GM18507 (cell line): ENCODE data around the gene HPDL.
A peak's percentile ranks its signal among the peaks of the same experiment; 100 is the strongest.
"Not testable (repeated sequence)": the region's sequence is repeated elsewhere in the genome, so short reads cannot be mapped to it uniquely, and the experiment has no call there.

Experiments
- DNase-seq: peaks from one replicate; pipeline ENCODE4 v3.0.0; 2011; ENCODE audit warnings: low read depth; ENCODE audit not compliant: insufficient read length; ENCODE audit errors: extremely low spot score
- FAIRE-seq: peaks from 2 replicates; lab custom pipeline; 2011; peaks lifted over from hg19 to GRCh38; lab: Jason Lieb, UNC

The HPDL gene

GRCh38 chr1:45326627-45327623 lies at the start of gene HPDL:
Gene HPDL, plus strand, starts transcription at chr1:45326895. Its CDS starts 254 bp downstream, at chr1:45327149.
- FAIRE-seq = peak; percentile 79
- DNase-seq = peak; percentile 72

DNA sequence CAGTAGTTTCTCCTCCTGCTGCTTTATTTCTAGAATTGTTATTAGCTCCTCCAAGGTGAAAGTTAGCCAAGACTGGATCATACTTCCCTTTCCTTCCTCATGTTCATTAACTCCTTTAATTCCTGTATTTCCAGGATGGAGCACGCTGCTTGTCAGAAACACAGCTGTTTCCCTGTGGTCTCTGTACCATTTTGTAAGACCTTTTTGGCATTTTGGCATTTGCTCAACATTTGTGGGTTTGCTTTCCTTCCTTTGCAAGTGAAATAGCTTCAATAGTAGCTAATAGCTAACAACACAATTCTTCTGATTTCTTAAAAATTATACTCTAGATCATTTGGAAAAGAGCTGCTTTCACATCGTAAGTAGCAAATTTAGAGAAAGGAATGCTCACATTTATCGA lies 44.3 kb upstream of the HPDL start:
- DNase-seq (no peak), FAIRE-seq (no peak)

DNA sequence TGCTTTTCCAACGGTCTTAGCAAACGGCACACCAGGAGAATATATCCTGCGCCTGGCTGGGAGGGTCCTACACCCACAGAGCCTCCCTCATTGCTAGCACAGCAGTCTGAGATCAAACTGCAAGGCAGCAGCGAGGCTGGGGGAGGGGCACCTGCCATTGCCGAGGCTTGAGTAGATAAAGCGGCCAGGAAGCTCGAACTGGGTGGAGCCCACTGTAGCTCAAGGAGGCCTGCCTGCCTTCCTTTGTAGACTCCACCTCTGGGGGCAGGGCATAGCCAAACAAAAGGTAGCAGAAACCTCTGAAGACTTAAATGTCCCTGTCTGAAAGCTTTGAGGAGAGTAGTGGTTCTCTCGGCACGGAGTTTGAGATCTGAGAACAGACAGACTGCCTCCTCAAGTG lies 41.8 kb upstream of the HPDL start:
- not testable (repeated sequence) for FAIRE-seq

GRCh38 chr1:45286521-45286920 lies 40.2 kb upstream of the HPDL start:
- FAIRE-seq, DNase-seq: not testable (repeated sequence)

More for the DNA sequence above, 41.8 kb upstream of the HPDL start:
- DNase-seq = not testable (repeated sequence)

GRCh38 chr1:45291002-45291401 lies 35.7 kb upstream of the HPDL start:
- FAIRE-seq, DNase-seq: not testable (repeated sequence)

DNA sequence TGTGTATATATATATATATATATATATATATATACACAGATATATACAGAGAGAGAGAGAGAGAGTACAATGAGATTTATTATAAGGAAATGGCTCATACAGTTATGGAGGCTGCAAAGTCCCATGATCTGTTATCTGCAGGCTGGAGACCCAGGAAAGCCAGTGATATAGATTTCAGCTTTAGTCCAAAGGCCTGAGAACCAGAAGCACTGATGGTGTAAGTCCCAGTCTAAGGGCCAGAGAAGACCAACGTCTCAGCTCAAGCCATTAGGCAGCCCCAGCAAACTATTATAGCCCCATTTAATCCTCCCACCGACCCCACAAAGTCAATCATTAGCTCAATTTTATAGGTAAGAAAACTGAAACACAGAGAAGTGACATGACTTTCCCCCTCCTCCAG lies 35.0 kb upstream of the HPDL start:
- FAIRE-seq = no peak
- DNase-seq = no peak

- DNase-seq (no peak), FAIRE-seq (no peak)
Measured at GRCh38 chr1:45297666-45298356, 28.9 kb upstream of the HPDL start.

DNA sequence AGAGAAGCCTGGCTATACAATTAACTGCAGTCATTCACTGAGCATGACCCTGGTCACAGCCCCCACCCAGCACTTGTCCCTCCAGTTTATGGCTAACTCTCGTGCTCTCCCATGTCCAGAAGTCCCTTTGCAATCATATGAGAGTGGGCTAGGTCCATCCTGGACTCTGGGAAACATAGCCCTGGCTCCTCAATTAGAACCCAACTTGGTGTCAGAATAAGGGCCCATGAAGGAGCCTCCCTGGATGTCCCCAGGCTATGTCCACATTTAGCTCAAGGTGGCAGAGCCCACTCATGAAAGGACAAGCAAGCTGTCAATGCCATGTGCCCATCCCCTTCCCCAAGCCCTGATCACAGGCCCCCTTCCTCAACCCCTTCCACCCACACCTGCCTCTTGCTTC lies 27.4 kb upstream of the HPDL start:
- FAIRE-seq = no peak
- no peak for DNase-seq

DNA sequence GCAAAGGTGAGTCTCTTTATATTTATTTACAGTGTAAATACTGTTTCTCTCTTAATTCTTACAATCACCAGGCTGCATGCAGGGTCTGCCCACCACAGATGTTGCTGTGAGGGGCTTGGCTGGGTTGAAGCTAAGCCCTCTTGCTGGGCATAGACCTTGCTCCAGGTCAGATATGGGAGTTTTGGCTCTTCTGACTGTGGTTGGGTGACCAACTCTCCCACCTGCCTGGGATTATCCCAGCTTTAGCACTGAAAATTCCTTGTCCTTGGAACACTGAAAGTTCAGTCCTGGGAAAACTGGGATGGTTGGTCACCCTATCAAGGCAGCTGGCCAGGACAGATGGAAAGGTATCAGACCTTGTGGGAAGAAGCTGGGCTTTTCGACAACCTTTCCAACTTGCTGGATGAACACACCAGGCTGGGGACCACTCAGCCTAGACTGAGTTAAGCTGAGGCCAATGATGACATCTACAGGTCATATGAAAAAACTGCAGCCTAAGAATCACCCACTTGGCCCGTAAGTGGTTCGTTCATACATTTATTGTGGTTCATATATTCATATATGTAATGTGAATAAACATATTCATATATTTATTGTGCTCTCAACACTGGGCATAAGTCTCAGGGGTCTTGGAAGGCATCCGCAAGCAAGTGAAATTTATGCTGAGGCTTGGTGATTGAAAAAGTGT lies 26.6 kb upstream of the HPDL start:
- FAIRE-seq = peak; percentile 89

DNA sequence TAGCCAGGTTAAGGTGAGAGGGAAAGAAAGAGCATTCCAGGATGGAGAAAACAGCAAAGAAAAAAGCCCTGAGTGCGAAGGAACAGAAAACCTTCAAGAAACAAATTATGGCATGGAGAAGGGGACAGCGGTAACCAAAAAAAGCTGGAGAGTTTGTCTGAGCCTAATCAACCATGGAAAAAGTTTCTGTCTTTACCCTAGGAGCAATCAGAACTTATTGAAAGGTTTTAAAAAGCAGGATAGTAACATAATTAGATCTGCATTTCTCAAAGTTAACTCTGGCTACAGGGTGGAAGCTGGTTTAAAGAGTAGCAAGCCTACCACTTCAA lies 26.1 kb upstream of the HPDL start:
- DNase-seq = no peak
- FAIRE-seq = no peak

More for the DNA sequence above, 26.6 kb upstream of the HPDL start:
- DNase-seq = no peak

- FAIRE-seq = no peak
- DNase-seq = no peak
Measured at GRCh38 chr1:45302505-45303150, 24.1 kb upstream of the HPDL start.

GRCh38 chr1:45303520-45304310 lies 23.0 kb upstream of the HPDL start:
- DNase-seq (peak; percentile 91), FAIRE-seq (peak; percentile 91)

GRCh38 chr1:45304311-45305081 lies 22.2 kb upstream of the HPDL start:
- DNase-seq (no peak), FAIRE-seq (no peak)

DNA sequence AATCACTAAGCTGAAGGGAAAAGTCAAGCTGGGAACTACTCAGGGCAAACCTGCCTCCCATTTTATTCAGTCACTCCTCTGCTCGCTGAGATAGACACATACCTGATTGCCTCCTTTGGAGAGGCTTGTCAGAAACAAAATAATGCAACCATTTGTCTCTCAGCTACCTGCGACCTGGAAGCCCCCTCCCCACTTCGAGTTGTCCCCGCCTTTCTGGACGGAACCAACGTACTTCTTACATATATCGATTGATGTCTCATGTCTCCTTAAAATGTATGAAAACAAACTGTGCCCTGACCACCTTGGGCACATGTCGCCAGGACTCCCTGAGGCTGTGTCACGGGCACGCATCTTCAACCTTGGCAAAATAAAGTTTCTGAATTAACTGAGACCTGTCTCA lies 21.5 kb upstream of the HPDL start:
- DNase-seq (no peak), FAIRE-seq (no peak)

DNA sequence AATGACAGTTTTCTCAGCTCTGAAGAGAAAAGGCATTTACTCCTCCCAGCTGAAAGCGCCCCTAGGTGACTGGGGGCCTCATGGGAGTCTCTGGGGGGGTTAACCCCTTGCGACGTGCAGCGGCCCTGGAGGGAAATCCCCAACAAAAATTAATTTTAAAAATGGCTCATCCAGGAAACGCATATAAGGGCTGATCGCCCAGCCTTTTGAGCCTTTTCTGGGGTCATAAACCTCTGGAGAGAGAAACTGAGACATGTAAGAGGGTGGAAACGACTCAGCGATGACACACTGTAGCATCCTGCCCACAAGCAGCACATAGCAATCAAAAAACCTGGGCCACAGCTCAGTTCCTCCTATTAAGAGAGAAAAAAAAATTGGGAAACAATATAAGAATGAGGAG lies 20.4 kb upstream of the HPDL start:
- DNase-seq = no peak
- FAIRE-seq = peak; percentile 76

- DNase-seq = no peak
- FAIRE-seq = no peak
Measured at GRCh38 chr1:45306905-45307304, 19.8 kb upstream of the HPDL start.

- DNase-seq (no peak), FAIRE-seq (no peak)
Measured at GRCh38 chr1:45314266-45314665, 12.4 kb upstream of the HPDL start.

DNA sequence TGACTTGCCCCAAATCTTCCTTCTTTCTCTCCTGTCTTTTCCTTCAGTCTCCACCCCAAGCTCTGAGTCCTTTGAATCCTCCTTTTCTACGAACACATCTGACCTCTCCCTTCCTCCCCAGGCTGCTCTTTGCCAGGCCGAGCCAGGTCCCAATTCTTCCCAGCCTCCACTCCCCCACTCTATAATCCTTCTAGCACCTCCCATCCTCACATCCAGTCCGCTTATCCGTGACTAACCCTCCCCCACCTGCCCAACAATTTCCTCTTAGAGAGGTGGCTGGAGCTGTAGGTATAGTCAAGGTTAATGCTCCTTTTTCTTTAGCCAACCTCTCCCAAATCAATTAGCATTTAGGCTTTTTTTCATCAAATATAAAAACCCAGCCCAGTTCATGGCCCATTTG lies 9.5 kb upstream of the HPDL start:
- no peak for FAIRE-seq
- DNase-seq = no peak
